ENCODE results near the gene LAIR1.

- TF ChIP-seq, protein P1, sequence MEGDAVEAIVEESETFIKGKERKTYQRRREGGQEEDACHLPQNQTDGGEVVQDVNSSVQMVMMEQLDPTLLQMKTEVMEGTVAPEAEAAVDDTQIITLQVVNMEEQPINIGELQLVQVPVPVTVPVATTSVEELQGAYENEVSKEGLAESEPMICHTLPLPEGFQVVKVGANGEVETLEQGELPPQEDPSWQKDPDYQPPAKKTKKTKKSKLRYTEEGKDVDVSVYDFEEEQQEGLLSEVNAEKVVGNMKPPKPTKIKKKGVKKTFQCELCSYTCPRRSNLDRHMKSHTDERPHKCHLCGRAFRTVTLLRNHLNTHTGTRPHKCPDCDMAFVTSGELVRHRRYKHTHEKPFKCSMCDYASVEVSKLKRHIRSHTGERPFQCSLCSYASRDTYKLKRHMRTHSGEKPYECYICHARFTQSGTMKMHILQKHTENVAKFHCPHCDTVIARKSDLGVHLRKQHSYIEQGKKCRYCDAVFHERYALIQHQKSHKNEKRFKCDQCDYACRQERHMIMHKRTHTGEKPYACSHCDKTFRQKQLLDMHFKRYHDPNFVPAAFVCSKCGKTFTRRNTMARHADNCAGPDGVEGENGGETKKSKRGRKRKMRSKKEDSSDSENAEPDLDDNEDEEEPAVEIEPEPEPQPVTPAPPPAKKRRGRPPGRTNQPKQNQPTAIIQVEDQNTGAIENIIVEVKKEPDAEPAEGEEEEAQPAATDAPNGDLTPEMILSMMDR (conservative IDR thresholded peaks at IDR 0.05) = no peak
- TF ChIP-seq EZH2 (IDR thresholded peaks at IDR 0.05; ENCODE audit: low read depth) = no peak
Observed at GRCh38 chr19:54329476-54330165, 35.1 kb downstream of the LAIR1 start.

Measured in PC-9 (cell line).